Trophoblast cell (in vitro differentiated cells and primary cell): Measurements from ENCODE around the gene TINAGL1.

ENCODE experiments used
- DNase-seq, 2 donors: peaks; one replicate each; pipeline ENCODE4 v3.0.0-alpha.2; 2016
- H2AFZ ChIP-seq: 2 replicates; pipeline ENCODE4 v1.6.1; 2013; ENCODE audit warnings: low read length, moderate library complexity, mild to moderate bottlenecking; ENCODE audit not compliant: insufficient read depth, poor library complexity
- H2AK5ac ChIP-seq: 2 replicates; pipeline ENCODE4 v1.6.1; 2013; ENCODE audit warnings: mild to moderate bottlenecking, low read length
- H2BK120ac ChIP-seq: 2 replicates; pipeline ENCODE4 v1.6.1; 2013; ENCODE audit warnings: low read length, mild to moderate bottlenecking, moderate library complexity; ENCODE audit not compliant: insufficient read depth, poor library complexity
- H2BK12ac ChIP-seq: 2 replicates; pipeline ENCODE4 v1.6.1; 2013; ENCODE audit warnings: mild to moderate bottlenecking, low read length, moderate library complexity
- H2BK5ac ChIP-seq: 2 replicates; pipeline ENCODE4 v1.6.1; 2013; ENCODE audit warnings: low read length, low read depth, moderate library complexity, mild to moderate bottlenecking; ENCODE audit not compliant: poor library complexity
- H3K14ac ChIP-seq: 2 replicates; pipeline ENCODE4 v1.6.1; 2013; ENCODE audit warnings: mild to moderate bottlenecking, low read length
- H3K18ac ChIP-seq: 2 replicates; pipeline ENCODE4 v1.6.1; 2013; ENCODE audit warnings: mild to moderate bottlenecking, low read length
- H3K23ac ChIP-seq: 2 replicates; pipeline ENCODE4 v1.6.1; 2013; ENCODE audit warnings: low read length
- H3K27ac ChIP-seq: 2 replicates; pipeline ENCODE4 v1.5.1; 2013; ENCODE audit warnings: low read depth, mild to moderate bottlenecking, inconsistent platforms, low read length, moderate library complexity
- H3K27me3 ChIP-seq: 2 replicates; pipeline ENCODE4 v1.6.1; 2013; ENCODE audit warnings: inconsistent platforms, mild to moderate bottlenecking, low read length, moderate library complexity; ENCODE audit not compliant: insufficient read depth
- H3K36me3 ChIP-seq, 2 experiments: 1 replicate in 1 of 2; 2 replicates in 1 of 2; pipeline ENCODE4 v1.6.1; 2013; ENCODE audit warnings: low read length in 2 of 2, mild to moderate bottlenecking in 2 of 2, moderate library complexity in 1 of 2; ENCODE audit not compliant: insufficient read depth in 2 of 2, control insufficient read depth in 1 of 2
- H3K4ac ChIP-seq: 2 replicates; pipeline ENCODE4 v1.6.1; 2013; ENCODE audit warnings: low read depth, mild to moderate bottlenecking, low read length, moderate library complexity
- H3K4me1 ChIP-seq, 2 experiments: 1 replicate in 1 of 2; 2 replicates in 1 of 2; pipeline ENCODE4 v1.6.1; 2013; ENCODE audit warnings: low read length in 2 of 2, mild to moderate bottlenecking in 2 of 2, moderate library complexity in 1 of 2; ENCODE audit not compliant: insufficient read depth in 2 of 2, control insufficient read depth in 1 of 2
- H3K4me2 ChIP-seq: 2 replicates; pipeline ENCODE4 v1.6.1; 2013; ENCODE audit warnings: inconsistent platforms, mild to moderate bottlenecking, low read length, moderate library complexity
- H3K4me3 ChIP-seq: 2 replicates; pipeline ENCODE4 v1.5.1; 2013; ENCODE audit warnings: mild to moderate bottlenecking, low read depth, low read length, inconsistent platforms
- H3K79me1 ChIP-seq: one replicate; pipeline ENCODE4 v1.6.1; 2013; ENCODE audit warnings: low read length
- H3K79me2 ChIP-seq: 2 replicates; pipeline ENCODE4 v1.6.1; 2013; ENCODE audit warnings: low read length, mild to moderate bottlenecking; ENCODE audit not compliant: control insufficient read depth, insufficient read depth, poor library complexity
- H3K9ac ChIP-seq: 2 replicates; pipeline ENCODE4 v1.6.1; 2013; ENCODE audit warnings: mild to moderate bottlenecking, low read length
- H3K9me3 ChIP-seq: 2 replicates; pipeline ENCODE4 v1.6.1; 2013; ENCODE audit warnings: low read depth, mild to moderate bottlenecking, control low read depth, inconsistent platforms, low read length; ENCODE audit not compliant: insufficient read depth
- H4K12ac ChIP-seq: 2 replicates; pipeline ENCODE4 v1.6.1; 2013; ENCODE audit warnings: low read depth, mild to moderate bottlenecking, low read length, moderate library complexity
- H4K8ac ChIP-seq: 2 replicates; pipeline ENCODE4 v1.6.1; 2013; ENCODE audit warnings: low read depth, mild to moderate bottlenecking, low read length, moderate library complexity
- H4K91ac ChIP-seq: one replicate; pipeline ENCODE4 v1.6.1; 2013; ENCODE audit warnings: low read depth, mild to moderate bottlenecking, low read length, moderate library complexity
- WGBS: extraction: QIAGEN DNeasy Blood & Tissue Kit; methylation state at CpG from one replicate; pipeline ENCODE4 v1.1.7; 2013; ENCODE audit warnings: missing lambda C conversion rate; ENCODE audit not compliant: insufficient read length, insufficient coverage; ENCODE audit errors: extremely low coverage; 5-methylcytosine and 5-hydroxymethylcytosine counted together

The TINAGL1 gene

GRCh38 chr1:31591425-31592093, 15.2 kb downstream of the TINAGL1 start:
- peak overlapping the region; percentile 3 for H3K27ac ChIP-seq
- peak overlapping the region; percentile 49 for H3K14ac ChIP-seq
- no peak overlapping the region for H3K9ac ChIP-seq
- no peaks in the 10 kb centered on the region for H3K27me3 ChIP-seq
- peaks cover 6% of the 10 kb centered on the region for H3K79me2 ChIP-seq
- H3K23ac ChIP-seq = no peak overlapping the region
- H2BK12ac ChIP-seq = peak overlapping the region; percentile 95
- H3K4me3 ChIP-seq = no peak overlapping the region
- H3K79me1 ChIP-seq = peaks cover 42% of the 10 kb centered on the region
- H2AK5ac ChIP-seq = peak overlapping the region; percentile 73
- H2BK120ac ChIP-seq = peak overlapping the region; percentile 76
- peak overlapping the region; percentile 71 for H2BK5ac ChIP-seq
- peaks cover 12 to 21% of the 10 kb centered on the region in 2 experiments for H3K36me3 ChIP-seq
- no peak overlapping the region for H2AFZ ChIP-seq
- H4K91ac ChIP-seq = peak overlapping the region; percentile 87
- WGBS = no CpG with 5 or more reads among the region's 11 CpGs
- no peak for DNase-seq
- H4K12ac ChIP-seq = peak overlapping the region; percentile 7
- H3K18ac ChIP-seq = peak overlapping the region; percentile 49
- H3K4me1 ChIP-seq = peaks cover 25 to 36% of the 10 kb centered on the region in 2 experiments
- H3K4ac ChIP-seq = peak overlapping the region; percentile 39
- no peak overlapping the region for H3K4me2 ChIP-seq
- peak overlapping the region; percentile 14 for H4K8ac ChIP-seq
- H3K9me3 ChIP-seq = no peaks in the 10 kb centered on the region

GRCh38 chr1:31592132-31592531, 15.8 kb downstream of the TINAGL1 start:
- Histone ChIP-seq H3K23ac (no peak overlapping the region), H3K27me3 (no peaks in the 10 kb centered on the region), H3K4me3 (no peak overlapping the region), H3K79me1 (peaks cover 42% of the 10 kb centered on the region), H3K4me1 (peaks cover 25 to 36% of the 10 kb centered on the region in 2 experiments), H2AFZ (no peak overlapping the region), H3K9ac (no peak overlapping the region), H3K18ac (peak overlapping the region; percentile 49), H2BK12ac (peak overlapping the region; percentile 95), H2AK5ac (peak overlapping the region; percentile 73), H2BK120ac (peak overlapping the region; percentile 76), H3K14ac (peak overlapping the region; percentile 49), H3K27ac (peak overlapping the region; percentile 3), H3K4ac (peak overlapping the region; percentile 39), H3K4me2 (no peak overlapping the region), H4K8ac (peak overlapping the region; percentile 14), H2BK5ac (peak overlapping the region; percentile 58), H4K91ac (peak overlapping the region; percentile 87), H3K36me3 (peaks cover 6 to 16% of the 10 kb centered on the region in 2 experiments), H3K79me2 (peaks cover 6% of the 10 kb centered on the region), H4K12ac (no peak overlapping the region), H3K9me3 (no peaks in the 10 kb centered on the region)
- no peak for DNase-seq

- Histone ChIP-seq H3K79me2 (peaks cover 6% of the 10 kb centered on the region), H3K4me3 (no peak overlapping the region), H3K14ac (peak overlapping the region; percentile 41), H3K9me3 (no peaks in the 10 kb centered on the region), H3K79me1 (peaks cover 35% of the 10 kb centered on the region), H2BK120ac (peak overlapping the region; percentile 29), H3K4me1 (peaks cover 21 to 29% of the 10 kb centered on the region in 2 experiments), H3K4ac (no peak overlapping the region), H3K9ac (no peak overlapping the region), H3K18ac (no peak overlapping the region), H2AFZ (no peak overlapping the region), H3K27ac (no peak overlapping the region), H2BK12ac (peak overlapping the region; percentile 85), H3K27me3 (no peaks in the 10 kb centered on the region), H3K23ac (no peak overlapping the region), H4K91ac (peak overlapping the region; percentile 64), H4K8ac (no peak overlapping the region), H3K4me2 (no peak overlapping the region), H4K12ac (no peak overlapping the region), H3K36me3 (peaks cover 2 to 5% of the 10 kb centered on the region in 2 experiments), H2AK5ac (peak overlapping the region; percentile 35), H2BK5ac (peak overlapping the region; percentile 26)
- no CpG with 5 or more reads among the region's 5 CpGs for WGBS
- DNase-seq = no peak
These were observed 16.9 kb downstream of the TINAGL1 start for GRCh38 chr1:31593136-31593665.

GRCh38 chr1:31593770-31594632, 17.7 kb downstream of the TINAGL1 start:
- peak overlapping the region; percentile 39 for H4K91ac ChIP-seq
- H3K4ac ChIP-seq = no peak overlapping the region
- H3K27me3 ChIP-seq = no peaks in the 10 kb centered on the region
- H4K12ac ChIP-seq = no peak overlapping the region
- H3K79me1 ChIP-seq = peaks cover 28% of the 10 kb centered on the region
- peak overlapping the region; percentile 72 for H2AFZ ChIP-seq
- no peaks in the 10 kb centered on the region for H3K9me3 ChIP-seq
- H2BK120ac ChIP-seq = no peak overlapping the region
- H3K23ac ChIP-seq = no peak overlapping the region
- no peaks in the 10 kb centered on the region for H3K36me3 ChIP-seq
- no peak overlapping the region for H3K14ac ChIP-seq
- no peak overlapping the region for H2BK5ac ChIP-seq
- no peak overlapping the region for H3K9ac ChIP-seq
- WGBS = no CpG with 5 or more reads among the region's 10 CpGs
- no peak overlapping the region for H3K27ac ChIP-seq
- peaks cover 14 to 21% of the 10 kb centered on the region in 2 experiments for H3K4me1 ChIP-seq
- H3K18ac ChIP-seq = no peak overlapping the region
- H3K4me2 ChIP-seq = no peak overlapping the region
- H4K8ac ChIP-seq = no peak overlapping the region
- DNase-seq = peak; percentile 70 to 80
- H3K4me3 ChIP-seq = peak overlapping the region; percentile 25
- H2BK12ac ChIP-seq = peak overlapping the region; percentile 95
- H2AK5ac ChIP-seq = peak overlapping the region; percentile 87
- H3K79me2 ChIP-seq = peaks cover 3% of the 10 kb centered on the region
